ENCODE results near the gene PDE4A. TPM values are rescaled to one million over a fixed set of nuclear protein-coding genes. Genes with fewer than 3 reads are reported as not detected.

The PDE4A gene
- total and polyA plus RNA-seq, 2 of the 8 experiments (the other 6 are each of a cell fraction or from before 2014, with no cell fraction given), result 2.0 to 4.4 TPM

DNA sequence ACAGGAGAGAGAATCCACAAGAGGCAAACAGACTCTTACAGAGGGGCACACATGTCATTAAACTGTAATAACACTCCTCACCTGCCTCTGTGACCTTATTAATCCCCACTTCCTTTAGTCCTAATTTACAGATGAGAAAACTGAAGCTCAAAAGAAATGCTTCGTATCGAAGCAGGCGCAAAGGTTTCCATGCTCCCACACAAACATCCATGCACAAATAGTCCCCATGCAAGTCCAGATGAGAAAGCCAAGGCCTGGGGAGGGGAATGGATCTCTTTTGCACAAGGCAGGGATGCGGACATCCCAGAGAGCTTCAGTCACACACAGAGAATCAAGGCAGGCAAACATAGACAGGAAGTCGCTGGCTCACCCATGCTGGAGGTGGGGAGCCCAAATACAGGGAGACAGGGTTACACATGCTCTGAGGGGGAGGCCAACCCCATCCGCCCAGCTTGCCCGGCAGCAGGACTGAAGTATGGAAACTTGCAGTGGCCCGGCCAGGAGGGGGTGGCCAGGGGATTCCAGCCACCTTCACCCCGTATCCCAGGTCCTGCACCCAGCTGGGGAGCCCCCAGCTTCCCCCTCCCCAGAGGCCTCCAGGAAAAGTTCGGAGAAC, 96.4 kb downstream of the PDE4A start (continued):
- TF ChIP-seq CHD7 (IDR thresholded peaks at IDR 0.05; ENCODE audit: insufficient replicate concordance, low read length), result no peak
- TF ChIP-seq CBX8 (IDR thresholded peaks at IDR 0.05; ENCODE audit: borderline replicate concordance, low read depth, low read length), result no peak
- no peak for TF ChIP-seq ATF3 (IDR thresholded peaks at IDR 0.05; ENCODE audit: insufficient read depth, low read depth, low read length)
- TF ChIP-seq TAF1 (IDR thresholded peaks at IDR 0.05; ENCODE audit: low read depth, low read length), result no peak
- no peak for TF ChIP-seq SP4 (IDR thresholded peaks at IDR 0.05; ENCODE audit: low read length)
- 0 out of 2 replicates have a peak, but pooled peaks have one; percentile 11 for TF ChIP-seq MAX (IDR thresholded peaks at IDR 0.05)

Measured in H1 (cell line).